Loucy (cell line): ENCODE data around the gene ADGRD1.
"Not testable (repeated sequence)": the region's sequence is repeated elsewhere in the genome, so short reads cannot be mapped to it uniquely, and the experiment has no call there.

Experiments
- H2AFZ ChIP-seq: fragments of 200-600 bp; sonication (generic); 2 replicates; pipeline ENCODE4 v1.6.0; 2016; ENCODE audit warnings: antibody characterized with exemption, mild to moderate bottlenecking, low read length, moderate library complexity
- H3F3A ChIP-seq: fragments of 200-600 bp; 2 replicates; pipeline ENCODE4 v1.6.0; 2016; ENCODE audit warnings: antibody characterized with exemption, low read depth, mild to moderate bottlenecking
- H3K27me3 ChIP-seq: fragments of 200-600 bp; sonication (generic); 2 replicates; pipeline ENCODE4 v1.6.1; 2014; ENCODE audit warnings: low read length, mild to moderate bottlenecking; ENCODE audit not compliant: insufficient read depth, poor library complexity, severe bottlenecking
- H3K36me3 ChIP-seq: fragments of 200-600 bp; sonication (generic); 2 replicates; pipeline ENCODE4 v1.6.1; 2016; ENCODE audit warnings: low read length; ENCODE audit not compliant: insufficient read depth
- H3K4me1 ChIP-seq: fragments of 200-600 bp; sonication (generic); 2 replicates; pipeline ENCODE4 v1.5.1; 2014; ENCODE audit warnings: low read length, mild to moderate bottlenecking; ENCODE audit not compliant: insufficient read depth, poor library complexity, severe bottlenecking
- H3K4me2 ChIP-seq: fragments of 200-600 bp; sonication (generic); 2 replicates; pipeline ENCODE4 v1.6.0; 2014; ENCODE audit warnings: antibody characterized with exemption, low read length, low read depth, mild to moderate bottlenecking; ENCODE audit not compliant: poor library complexity, severe bottlenecking
- H3K4me3 ChIP-seq: fragments of 200-600 bp; sonication (generic); 2 replicates; pipeline ENCODE4 v1.5.1; 2014; ENCODE audit warnings: low read length, mild to moderate bottlenecking, mixed read lengths; ENCODE audit not compliant: poor library complexity, severe bottlenecking
- H3K79me2 ChIP-seq: fragments of 200-600 bp; sonication (generic); 2 replicates; pipeline ENCODE4 v1.6.1; 2014; ENCODE audit warnings: low read length; ENCODE audit not compliant: insufficient read depth
- H3K9ac ChIP-seq: fragments of 200-600 bp; sonication (generic); 2 replicates; pipeline ENCODE4 v1.6.0; 2014; ENCODE audit warnings: mild to moderate bottlenecking, low read depth, low read length, moderate library complexity; ENCODE audit not compliant: poor library complexity, severe bottlenecking
- H3K9me2 ChIP-seq: fragments of 200-600 bp; sonication (generic); replicated peaks from 2 replicates; pipeline ENCODE4 v1.6.1; 2016; ENCODE audit warnings: low read depth, low read length, mixed read lengths
- H3K9me3 ChIP-seq: fragments of 200-600 bp; sonication (generic); 2 replicates; pipeline ENCODE4 v1.6.1; 2014; ENCODE audit warnings: mild to moderate bottlenecking, antibody characterized with exemption, low read length, low read depth; ENCODE audit not compliant: insufficient read depth
- H4K20me1 ChIP-seq: fragments of 200-600 bp; sonication (generic); 2 replicates; pipeline ENCODE4 v1.6.0; 2014; ENCODE audit warnings: antibody characterized with exemption, low read length, mild to moderate bottlenecking; ENCODE audit not compliant: insufficient read depth, poor library complexity, severe bottlenecking
- EZH2phosphoT487 ChIP-seq: fragments of 200-600 bp; IDR thresholded peaks from 2 replicates; pipeline ENCODE4 v1.6.1; 2018; ENCODE audit warnings: antibody characterized with exemption, mild to moderate bottlenecking, moderate library complexity, borderline replicate concordance
- TF ChIP-seq, protein P1 (sequence below): fragments of 200-600 bp; sonication (generic); conservative IDR thresholded peaks from 2 replicates; pipeline ENCODE4 v1.5.1; 2014; ENCODE audit warnings: mild to moderate bottlenecking, antibody characterized with exemption, low read length

The ADGRD1 gene

DNA sequence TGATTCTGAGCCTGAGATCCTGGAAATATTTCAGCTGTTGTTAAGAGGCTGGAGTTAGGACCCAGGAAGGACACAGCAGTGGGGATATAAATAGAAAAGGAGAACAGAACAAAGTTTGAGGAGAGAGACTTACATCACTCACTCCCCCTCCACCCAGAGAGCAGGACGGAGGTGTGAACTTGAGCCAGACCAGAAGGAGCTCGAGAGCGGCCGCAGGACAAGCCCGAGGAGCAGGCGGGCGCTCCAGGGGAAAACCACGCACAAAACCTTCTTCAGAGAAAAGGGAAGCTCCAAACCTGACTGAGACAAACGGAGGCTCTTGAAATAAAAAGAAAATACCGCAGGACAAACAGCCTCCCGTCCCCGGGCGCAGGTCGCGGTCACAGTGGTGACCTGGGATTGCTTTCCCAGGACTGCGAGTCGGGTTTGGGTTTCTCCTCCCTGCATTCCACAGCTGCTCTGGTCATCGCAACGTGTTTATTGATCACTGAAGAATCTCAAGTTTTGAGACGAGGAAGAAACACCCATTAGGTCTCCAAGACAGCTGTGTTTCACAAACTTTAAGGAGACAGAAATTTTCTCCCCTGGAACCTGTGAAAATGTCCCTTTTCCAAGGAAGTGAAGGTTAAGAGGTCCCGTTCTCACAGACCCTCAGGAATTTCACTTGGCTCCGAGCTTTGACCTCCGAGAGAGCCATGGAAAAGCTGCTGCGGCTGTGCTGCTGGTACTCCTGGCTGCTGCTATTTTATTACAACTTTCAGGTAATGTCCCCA is at the start of gene ADGRD1:
Gene ADGRD1, plus strand, starts transcription at position 137 of the 773 bp plus-strand sequence. Its CDS starts 559 bp downstream, at position 696.
- no peaks in the 10 kb centered on the region for H3K27me3 ChIP-seq
- H3K9ac ChIP-seq = no peak within 1 kb of the TSS
- peaks cover 14% of the 10 kb centered on the region; the same call in 1 of the 2 replicates for H3K9me3 ChIP-seq
- H3K79me2 ChIP-seq = no peaks in the 10 kb centered on the region
- H2AFZ ChIP-seq = no peak within 1 kb of the TSS
- no peaks in the 10 kb centered on the region for H3F3A ChIP-seq
- H3K4me2 ChIP-seq = no peak within 1 kb of the TSS
- no peaks in the 10 kb centered on the region for H3K4me1 ChIP-seq
- H4K20me1 ChIP-seq = no peaks in the 10 kb centered on the region
- H3K4me3 ChIP-seq = no peak within 1 kb of the TSS
- H3K9me2 ChIP-seq = no peaks in the 10 kb centered on the region
- H3K36me3 ChIP-seq = no peaks in the 10 kb centered on the region
- TF ChIP-seq EZH2phosphoT487 = no peak
- TF ChIP-seq, protein P1, sequence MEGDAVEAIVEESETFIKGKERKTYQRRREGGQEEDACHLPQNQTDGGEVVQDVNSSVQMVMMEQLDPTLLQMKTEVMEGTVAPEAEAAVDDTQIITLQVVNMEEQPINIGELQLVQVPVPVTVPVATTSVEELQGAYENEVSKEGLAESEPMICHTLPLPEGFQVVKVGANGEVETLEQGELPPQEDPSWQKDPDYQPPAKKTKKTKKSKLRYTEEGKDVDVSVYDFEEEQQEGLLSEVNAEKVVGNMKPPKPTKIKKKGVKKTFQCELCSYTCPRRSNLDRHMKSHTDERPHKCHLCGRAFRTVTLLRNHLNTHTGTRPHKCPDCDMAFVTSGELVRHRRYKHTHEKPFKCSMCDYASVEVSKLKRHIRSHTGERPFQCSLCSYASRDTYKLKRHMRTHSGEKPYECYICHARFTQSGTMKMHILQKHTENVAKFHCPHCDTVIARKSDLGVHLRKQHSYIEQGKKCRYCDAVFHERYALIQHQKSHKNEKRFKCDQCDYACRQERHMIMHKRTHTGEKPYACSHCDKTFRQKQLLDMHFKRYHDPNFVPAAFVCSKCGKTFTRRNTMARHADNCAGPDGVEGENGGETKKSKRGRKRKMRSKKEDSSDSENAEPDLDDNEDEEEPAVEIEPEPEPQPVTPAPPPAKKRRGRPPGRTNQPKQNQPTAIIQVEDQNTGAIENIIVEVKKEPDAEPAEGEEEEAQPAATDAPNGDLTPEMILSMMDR = no peak

DNA sequence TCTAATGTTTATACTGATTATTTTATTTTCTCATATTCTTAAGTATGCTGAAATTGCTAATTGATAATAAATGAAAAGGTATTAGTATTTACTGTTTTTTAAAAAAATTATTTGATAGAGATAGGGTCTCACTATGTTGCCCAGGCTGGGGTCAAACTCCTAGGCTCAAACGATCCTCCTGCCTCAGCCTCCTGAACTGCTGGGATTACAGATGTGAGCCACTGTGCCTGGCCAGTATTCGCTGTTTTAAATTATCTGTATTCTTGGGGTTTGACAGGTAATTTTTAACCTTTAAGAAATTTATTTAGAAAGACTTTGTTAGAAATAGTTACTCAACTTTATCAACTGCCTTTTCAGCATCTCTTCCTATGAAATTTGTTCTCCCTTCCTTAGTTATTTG is 49.6 kb upstream of the ADGRD1 start:
- H3K9me2 ChIP-seq = no peaks in the 10 kb centered on the region
- no peaks in the 10 kb centered on the region for H3F3A ChIP-seq
- H3K4me1 ChIP-seq = no peaks in the 10 kb centered on the region
- H2AFZ ChIP-seq = no peak overlapping the region
- H3K79me2 ChIP-seq = no peaks in the 10 kb centered on the region
- peaks cover 6% of the 10 kb centered on the region; the same call in 1 of the 2 replicates for H3K9me3 ChIP-seq
- TF ChIP-seq EZH2phosphoT487 = no peak
- TF ChIP-seq, protein P1 = no peak
- no peaks in the 10 kb centered on the region for H4K20me1 ChIP-seq
- no peak overlapping the region for H3K4me2 ChIP-seq
- no peaks in the 10 kb centered on the region for H3K27me3 ChIP-seq
- no peak overlapping the region for H3K4me3 ChIP-seq
- H3K36me3 ChIP-seq = no peaks in the 10 kb centered on the region
- no peak overlapping the region for H3K9ac ChIP-seq

DNA sequence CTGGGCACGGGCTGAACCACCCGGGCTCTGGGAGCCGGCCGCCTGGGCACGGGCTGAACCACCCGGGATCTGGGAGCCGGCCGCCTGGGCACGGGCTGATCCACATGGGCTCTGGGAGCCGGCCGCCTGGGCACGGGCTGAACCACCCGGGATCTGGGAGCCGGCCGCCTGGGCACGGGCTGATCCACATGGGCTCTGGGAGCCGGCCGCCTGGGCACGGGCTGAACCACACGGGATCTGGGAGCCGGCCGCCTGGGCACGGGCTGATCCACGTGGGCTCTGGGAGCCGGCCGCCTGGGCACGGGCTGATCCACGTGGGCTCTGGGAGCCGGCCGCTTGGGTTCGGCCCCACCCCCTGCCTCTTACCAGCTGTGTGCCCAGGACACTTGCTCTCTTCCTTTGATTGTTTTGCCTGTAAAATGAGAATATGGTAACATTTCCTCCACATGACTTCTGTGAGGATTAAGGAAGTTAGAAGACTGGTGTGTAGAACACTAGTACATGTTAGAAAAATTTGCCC is 48.7 kb upstream of the ADGRD1 start:
- H3K27me3 ChIP-seq, H3K36me3 ChIP-seq, H3K4me1 ChIP-seq, H3K9ac ChIP-seq, H3K4me2 ChIP-seq, H3K9me3 ChIP-seq, H3K4me3 ChIP-seq, H3F3A ChIP-seq, H3K9me2 ChIP-seq, H2AFZ ChIP-seq, H4K20me1 ChIP-seq, H3K79me2 ChIP-seq: not testable (repeated sequence)
